Thyroid gland (tissue), 4 donors: ENCODE results near the gene TCEAL3. TPM values are rescaled to one million over a fixed set of nuclear protein-coding genes. Genes with fewer than 3 reads are reported as not detected.
A peak's percentile ranks its signal among the peaks of the same experiment; 100 is the strongest.

ENCODE experiments used
- DNase-seq, 2 donors: peaks; one replicate each; pipeline ENCODE4 v3.0.0-alpha.2; 2019
- H3K27ac ChIP-seq, 3 donors: fragments of 200-600 bp; sonication (generic); 1 replicate in 2 of 3; 2 replicates in 1 of 3; pipeline ENCODE4 v1.5.1; 2016 to 2019; ENCODE audit warnings: mild to moderate bottlenecking in 1 of 3, moderate library complexity in 1 of 3
- H3K27me3 ChIP-seq: fragments of 200-600 bp; sonication (generic); one replicate; pipeline ENCODE4 v1.5.1; 2019
- H3K36me3 ChIP-seq, 2 donors: fragments of 200-600 bp; sonication (generic); one replicate each; pipeline ENCODE4 v1.5.1; 2016 to 2019
- H3K4me1 ChIP-seq, 2 donors: fragments of 200-600 bp; sonication (generic); one replicate each; pipeline ENCODE4 v1.5.1; 2017 to 2019
- H3K4me3 ChIP-seq, 3 donors: fragments of 200-600 bp; sonication (generic); replicated peaks in 1 of 3; 1 replicate in 2 of 3; 2 replicates in 1 of 3; pipeline ENCODE4 v1.5.1; 2016; ENCODE audit warnings: mild to moderate bottlenecking in 1 of 3
- H3K9me3 ChIP-seq: fragments of 200-600 bp; sonication (generic); one replicate; pipeline ENCODE4 v1.5.1; 2017
- CTCF ChIP-seq, 6 experiments: fragments of 200-600 bp in 3 of 6; fragments of 450-650 bp in 3 of 6; sonication (generic) in 3 of 6; IDR thresholded peaks; one replicate each; pipeline ENCODE4 v1.5.1; 2016 to 2019; ENCODE audit warnings: antibody characterized with exemption in 6 of 6, mild to moderate bottlenecking in 2 of 6, inconsistent platforms in 1 of 6, moderate library complexity in 1 of 6
- POLR2A ChIP-seq, 2 donors: fragments of 450-650 bp; IDR thresholded peaks; one replicate each; pipeline ENCODE4 v1.6.1; 2017; ENCODE audit warnings: antibody characterized with exemption in 2 of 2, mild to moderate bottlenecking in 2 of 2, moderate library complexity in 1 of 2
- WGBS, 2 donors: methylation state at CpG; one replicate each; pipeline ENCODE4 v1.1.5; 2017; 5-methylcytosine and 5-hydroxymethylcytosine counted together
- intact Hi-C: fragments of 100-400 bp; cut with DNase I; formaldehyde crosslinking; loops from one replicate; pipeline ENCODE4 v1.15.1; 2023
- total RNA-seq, 4 donors: library from RNA; depleted of rRNA; stranded (reverse); fragments of >200 nt; gene quantifications; one replicate each; pipeline ENCODE4 v1.2.3, GENCODE V29; 2016

TCEAL3 gene
- total RNA-seq = 10 to 100 TPM; 38.1 to 61.1 (median 43.7) TPM

- intact Hi-C loops = no loop called here
- WGBS, 2 donors = 0 to 2% methylated on average over 17 to 22 of the region's 59 CpGs
These were observed at the start of gene TCEAL3 for GRCh38 chrX:103607364-103608305. Gene TCEAL3, plus strand, starts transcription at chrX:103607963. Its CDS starts 1,102 bp downstream, at chrX:103609065.

GRCh38 chrX:103560256-103560655, 47.5 kb upstream of the TCEAL3 start:
- intact Hi-C loops = no loop called here

More at GRCh38 chrX:103607364-103608305, at the start of gene TCEAL3:
- H3K4me3 ChIP-seq = peak within 1 kb of the TSS in 2 of 3 donors; percentile 48 to 60
- no peaks in the 10 kb centered on the region for H3K27me3 ChIP-seq
- no peaks in the 10 kb centered on the region for H3K9me3 ChIP-seq
- DNase-seq = peak; percentile 69 to 76
- H3K36me3 ChIP-seq = no peaks in the 10 kb centered on the region
- H3K4me1 ChIP-seq = no peaks in the 10 kb centered on the region
- peak within 1 kb of the TSS; percentile 86 to 93 (median 93) for H3K27ac ChIP-seq
- TF ChIP-seq POLR2A (IDR thresholded peaks at IDR 0.05) = peak in 1 of 2 donors; percentile 63
- TF ChIP-seq CTCF (IDR thresholded peaks at IDR 0.05) = no peak

GRCh38 chrX:103562801-103563200, 45.0 kb upstream of the TCEAL3 start:
- DNase-seq = no peak
- WGBS, 2 donors = 83 to 87% methylated on average over 2 of the region's 2 CpGs
- no peaks in the 10 kb centered on the region for H3K4me1 ChIP-seq
- H3K27me3 ChIP-seq = no peaks in the 10 kb centered on the region
- H3K9me3 ChIP-seq = no peaks in the 10 kb centered on the region
- TF ChIP-seq CTCF (IDR thresholded peaks at IDR 0.05) (no peak), POLR2A (IDR thresholded peaks at IDR 0.05) (no peak)
- no peaks in the 10 kb centered on the region for H3K36me3 ChIP-seq
- intact Hi-C loops = no loop called here
- H3K27ac ChIP-seq = no peak overlapping the region
- H3K4me3 ChIP-seq = no peak overlapping the region

More at GRCh38 chrX:103560256-103560655, 47.5 kb upstream of the TCEAL3 start:
- H3K27ac ChIP-seq = no peak overlapping the region
- H3K36me3 ChIP-seq = no peaks in the 10 kb centered on the region
- TF ChIP-seq POLR2A (IDR thresholded peaks at IDR 0.05) = no peak
- no peak for TF ChIP-seq CTCF (IDR thresholded peaks at IDR 0.05)
- H3K9me3 ChIP-seq = no peaks in the 10 kb centered on the region
- H3K4me1 ChIP-seq = no peaks in the 10 kb centered on the region
- 73 to 83% methylated on average over 1 of the region's 1 CpG for WGBS, 2 donors
- no peak overlapping the region for H3K4me3 ChIP-seq
- no peaks in the 10 kb centered on the region for H3K27me3 ChIP-seq
- DNase-seq = no peak

- H3K4me1 ChIP-seq = no peaks in the 10 kb centered on the region
- intact Hi-C loops = no loop called here
- no peaks in the 10 kb centered on the region for H3K27me3 ChIP-seq
- no peaks in the 10 kb centered on the region for H3K9me3 ChIP-seq
- H3K4me3 ChIP-seq = no peak overlapping the region
- H3K27ac ChIP-seq = no peak overlapping the region
- WGBS, 2 donors = 83 to 89% methylated on average over 4 of the region's 4 CpGs
- no peak for DNase-seq
- H3K36me3 ChIP-seq = no peaks in the 10 kb centered on the region
- no peak for TF ChIP-seq CTCF (IDR thresholded peaks at IDR 0.05)
- TF ChIP-seq POLR2A (IDR thresholded peaks at IDR 0.05) = no peak
These were observed 42.6 kb upstream of the TCEAL3 start for GRCh38 chrX:103565197-103565596.

- 43 to 71% methylated on average over 1 of the region's 1 CpG for WGBS, 2 donors
- intact Hi-C loops = no loop called here
- Histone ChIP-seq H3K27me3 (no peaks in the 10 kb centered on the region), H3K27ac (no peak overlapping the region), H3K4me3 (no peak overlapping the region), H3K36me3 (no peaks in the 10 kb centered on the region), H3K9me3 (no peaks in the 10 kb centered on the region), H3K4me1 (no peaks in the 10 kb centered on the region)
- TF ChIP-seq POLR2A (IDR thresholded peaks at IDR 0.05) = no peak
- TF ChIP-seq CTCF (IDR thresholded peaks at IDR 0.05) = no peak
- no peak for DNase-seq
These were observed 42.0 kb upstream of the TCEAL3 start for GRCh38 chrX:103565752-103566151.
